ENCODE results near the gene HOXB4.

The HOXB4 gene

GRCh38 chr17:48558057-48558830 is 19.9 kb downstream of the HOXB4 start:
- no peak for DNase-seq

GRCh38 chr17:48556576-48557401 is 21.4 kb downstream of the HOXB4 start:
- no peak for DNase-seq

DNA sequence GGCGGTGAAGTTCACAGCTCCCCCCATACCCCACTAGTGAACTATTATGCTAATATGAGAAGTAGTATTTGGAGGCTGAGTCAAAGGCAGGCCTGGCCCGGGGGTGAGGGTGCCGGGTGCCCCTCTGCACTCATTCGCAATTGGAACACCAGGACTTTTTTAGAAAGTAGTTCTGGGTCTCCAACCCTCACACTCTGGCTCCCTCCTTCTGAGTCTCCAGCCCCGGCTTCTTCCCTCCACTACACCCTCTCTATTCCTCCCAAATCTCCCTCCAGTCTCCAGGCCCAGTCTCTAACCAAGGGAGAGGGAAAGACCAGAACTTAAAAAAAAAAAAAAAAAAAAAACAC is 21.9 kb downstream of the HOXB4 start:
- no peak for DNase-seq

DNA sequence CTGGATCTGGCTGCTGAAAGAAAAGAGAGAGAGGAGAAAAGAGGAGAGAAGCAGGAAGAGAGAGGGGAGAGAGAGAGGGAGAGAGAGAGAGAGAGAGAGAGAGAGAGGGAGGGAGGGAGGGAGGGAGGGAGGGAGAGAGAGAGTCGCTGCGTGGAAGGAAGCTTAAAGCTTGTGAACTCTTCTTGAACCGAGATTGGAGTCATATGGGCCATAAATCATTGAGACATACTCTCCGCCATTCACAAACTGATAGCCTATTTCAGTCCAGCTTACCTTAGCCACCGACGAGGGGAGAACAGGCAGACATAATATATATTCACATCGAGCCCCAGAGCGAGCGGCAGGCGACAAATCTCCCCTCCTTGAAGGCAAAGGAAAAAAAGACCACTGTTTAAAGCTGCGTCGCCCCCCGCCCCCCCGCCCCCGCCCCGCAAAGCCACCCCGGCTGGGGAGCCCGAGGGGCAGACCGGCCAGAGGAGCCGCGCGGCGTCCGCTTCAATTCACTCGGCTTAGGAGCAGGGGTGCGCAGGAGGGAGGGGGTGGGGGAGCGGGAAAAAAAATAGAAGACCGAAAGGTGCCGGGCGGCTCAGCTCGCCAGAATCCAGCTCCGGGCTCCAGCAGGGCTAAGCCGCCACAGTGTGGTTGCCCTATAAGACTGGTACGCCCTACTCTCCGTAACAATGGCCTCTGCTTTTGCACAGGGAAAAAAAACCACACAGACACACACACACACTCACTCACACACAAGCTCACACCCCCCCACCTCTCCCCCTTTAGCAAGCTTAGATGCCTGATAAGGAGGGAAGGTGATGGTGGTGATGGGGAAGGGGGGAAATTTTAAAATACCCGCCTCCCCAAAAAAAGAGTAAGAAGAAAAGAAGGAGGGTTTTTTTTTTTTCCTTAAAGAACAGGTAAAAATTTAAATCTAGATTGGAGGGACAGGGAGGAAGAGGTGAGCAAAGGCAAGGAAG is 22.6 kb downstream of the HOXB4 start:
- DNase-seq: no peak

DNA sequence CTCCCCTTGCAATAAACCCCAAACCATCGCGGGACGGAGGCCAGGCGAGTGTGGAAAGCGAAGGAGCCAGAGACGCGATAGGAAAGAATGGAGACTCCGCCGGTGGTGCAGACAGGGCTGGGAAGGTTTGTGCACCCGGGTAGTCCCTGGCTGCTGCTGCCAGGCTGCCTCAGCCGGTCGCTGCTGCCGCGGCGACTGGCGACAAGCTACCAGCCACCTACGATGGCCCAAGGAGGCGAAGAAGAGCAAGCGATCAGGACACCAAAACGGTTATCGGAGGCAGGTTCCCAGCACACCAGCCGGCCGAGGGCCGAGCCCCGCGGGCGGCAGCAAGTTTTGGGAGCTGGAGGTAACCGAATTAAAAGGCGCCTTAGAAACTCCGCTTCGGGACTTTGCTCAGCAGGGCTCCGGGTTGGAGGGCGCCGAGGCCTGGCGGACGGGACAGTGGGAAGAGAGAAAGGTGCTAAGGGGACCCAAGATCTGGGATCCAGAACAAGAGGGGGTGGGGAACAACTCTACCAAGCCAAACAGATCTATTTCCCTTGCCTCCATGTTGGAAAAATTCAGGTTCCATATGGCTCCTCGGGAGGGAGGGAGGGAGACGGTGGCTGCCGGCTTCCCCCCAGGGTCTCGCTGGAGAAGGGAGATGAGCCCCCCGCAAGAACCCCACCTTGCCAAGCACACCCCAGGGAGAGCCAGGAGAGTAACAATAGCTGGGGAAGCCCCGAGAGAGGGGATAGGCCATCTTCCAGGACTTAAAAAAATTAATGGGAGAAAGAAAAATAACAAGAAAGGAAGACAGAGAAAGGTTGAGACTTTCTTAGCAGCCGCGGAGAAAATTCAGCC is 23.5 kb downstream of the HOXB4 start:
- no peak for DNase-seq

DNA sequence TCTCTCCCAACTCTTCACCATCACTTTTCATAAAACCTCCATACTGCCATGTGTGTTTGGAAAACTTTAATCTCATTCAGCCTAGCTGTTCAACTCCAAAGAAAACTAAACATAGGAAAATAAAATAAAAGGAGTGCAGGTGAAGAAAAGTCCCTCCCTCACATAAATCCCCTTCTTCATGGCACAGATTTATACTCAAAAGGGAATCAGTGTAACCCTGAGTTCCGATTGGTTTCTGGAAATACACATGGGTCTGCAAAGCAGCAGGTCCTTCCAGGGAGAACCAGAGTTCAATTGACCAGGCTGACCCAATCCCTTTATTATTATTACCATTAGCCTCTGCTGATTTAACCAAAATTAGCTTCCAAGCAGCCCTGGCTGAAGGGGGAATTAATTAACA is 24.3 kb downstream of the HOXB4 start:
- no peak for DNase-seq

DNA sequence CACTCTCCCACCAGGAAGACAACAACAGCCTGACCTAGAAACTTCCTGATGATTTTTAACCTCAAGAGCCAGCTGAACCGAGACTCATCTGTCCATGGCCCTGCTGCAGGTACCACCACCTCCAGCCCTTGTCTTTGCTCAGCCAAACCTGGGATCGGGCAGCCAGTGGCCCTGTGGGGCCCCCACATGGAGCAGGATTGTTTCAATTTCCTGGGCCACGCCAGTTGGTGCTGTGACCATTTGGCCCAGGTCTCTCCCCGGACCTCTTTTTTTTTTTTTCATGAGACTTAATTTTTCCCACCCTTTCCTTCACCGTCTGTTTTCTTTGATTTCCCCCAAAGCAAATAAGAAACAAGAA is 25.0 kb downstream of the HOXB4 start:
- DNase-seq: no peak

GRCh38 chr17:48552466-48553189 is 25.5 kb downstream of the HOXB4 start:
- DNase-seq: no peak

- no peak for DNase-seq
Observed at GRCh38 chr17:48551596-48552465, 26.3 kb downstream of the HOXB4 start.

GRCh38 chr17:48551214-48551555 is 27.0 kb downstream of the HOXB4 start:
- DNase-seq: no peak

GRCh38 chr17:48550502-48551213 is 27.5 kb downstream of the HOXB4 start:
- no peak for DNase-seq

DNA sequence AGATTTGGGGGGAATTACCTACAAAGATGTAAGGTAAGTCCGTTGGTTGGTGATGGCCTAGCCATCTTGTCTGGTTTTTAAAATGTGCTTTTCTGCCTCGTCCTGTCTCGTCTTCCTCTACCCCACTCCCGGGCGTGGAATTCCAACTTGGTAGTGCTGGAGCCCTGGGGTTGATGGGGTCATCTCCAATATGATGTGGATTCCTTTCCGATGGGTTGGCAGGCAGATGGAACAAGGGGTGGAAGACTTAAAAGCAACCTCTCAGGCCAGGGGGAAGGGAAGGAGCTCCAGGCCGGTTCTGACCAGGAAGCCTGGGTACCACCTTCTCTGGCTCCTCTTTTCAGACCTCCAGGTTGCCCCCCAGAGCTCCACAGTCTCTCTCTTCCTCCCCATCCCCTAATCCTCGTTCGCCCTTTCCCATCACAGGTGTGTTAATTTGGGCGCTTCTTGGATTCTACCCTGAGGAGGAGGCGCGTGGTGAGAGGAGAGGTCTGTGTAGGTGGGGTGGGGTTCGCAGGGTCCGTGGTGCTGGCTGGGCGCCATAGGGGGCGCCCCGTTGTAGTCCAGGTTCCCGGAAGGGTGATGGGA is 28.1 kb downstream of the HOXB4 start:
- no peak for DNase-seq

DNA sequence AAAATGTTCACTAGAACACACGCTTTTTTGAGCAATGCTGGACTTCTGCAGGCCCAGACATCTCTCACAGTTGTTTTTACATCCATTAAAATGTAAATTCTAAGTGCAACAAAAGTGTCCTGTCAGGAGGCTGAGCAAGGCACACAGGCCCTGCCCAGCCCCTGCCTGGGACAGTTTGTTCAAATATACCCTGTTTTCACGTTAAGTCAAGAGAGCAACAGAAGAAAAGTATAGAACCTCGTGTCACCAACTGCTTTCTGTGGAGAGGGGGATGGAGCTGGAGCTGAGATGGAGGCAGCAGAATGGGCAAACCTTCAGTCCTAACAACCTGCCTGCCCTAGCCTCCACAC is 28.9 kb downstream of the HOXB4 start:
- DNase-seq: no peak

DNA sequence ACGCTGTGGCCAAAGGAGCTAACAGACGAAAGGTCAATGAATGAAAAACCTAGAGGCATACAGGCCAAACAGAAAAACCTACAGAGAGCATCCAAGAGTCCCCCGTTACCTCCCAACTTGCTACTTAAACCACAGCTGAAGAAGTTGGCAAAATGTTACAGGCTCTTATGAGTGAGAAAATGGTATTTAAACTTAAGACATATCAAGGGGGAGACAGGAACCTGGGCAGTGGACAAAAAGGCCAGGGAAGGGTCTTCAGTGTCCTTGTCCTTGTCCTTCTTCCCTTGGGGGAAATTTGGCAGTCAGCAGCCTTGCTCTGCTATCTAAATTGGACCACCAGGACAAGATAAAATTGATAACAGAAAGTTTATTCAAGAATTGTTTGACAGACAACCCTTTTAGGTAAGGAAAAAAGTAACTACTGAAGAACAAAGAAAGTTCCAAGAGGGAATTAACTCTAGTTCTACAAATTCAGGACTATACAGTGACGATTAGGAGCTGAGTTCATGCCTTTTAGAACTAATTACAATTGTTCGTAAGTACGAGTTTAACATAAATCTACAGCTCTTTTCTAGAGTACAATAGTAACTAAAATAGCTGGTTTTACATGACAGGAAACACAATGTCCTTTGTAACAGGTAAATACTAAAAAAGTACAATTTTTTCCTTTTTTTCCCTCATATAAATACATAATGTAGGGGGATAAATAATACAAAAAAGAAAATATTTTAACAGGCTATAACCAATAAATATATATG is 29.4 kb downstream of the HOXB4 start:
- DNase-seq: no peak

DNA sequence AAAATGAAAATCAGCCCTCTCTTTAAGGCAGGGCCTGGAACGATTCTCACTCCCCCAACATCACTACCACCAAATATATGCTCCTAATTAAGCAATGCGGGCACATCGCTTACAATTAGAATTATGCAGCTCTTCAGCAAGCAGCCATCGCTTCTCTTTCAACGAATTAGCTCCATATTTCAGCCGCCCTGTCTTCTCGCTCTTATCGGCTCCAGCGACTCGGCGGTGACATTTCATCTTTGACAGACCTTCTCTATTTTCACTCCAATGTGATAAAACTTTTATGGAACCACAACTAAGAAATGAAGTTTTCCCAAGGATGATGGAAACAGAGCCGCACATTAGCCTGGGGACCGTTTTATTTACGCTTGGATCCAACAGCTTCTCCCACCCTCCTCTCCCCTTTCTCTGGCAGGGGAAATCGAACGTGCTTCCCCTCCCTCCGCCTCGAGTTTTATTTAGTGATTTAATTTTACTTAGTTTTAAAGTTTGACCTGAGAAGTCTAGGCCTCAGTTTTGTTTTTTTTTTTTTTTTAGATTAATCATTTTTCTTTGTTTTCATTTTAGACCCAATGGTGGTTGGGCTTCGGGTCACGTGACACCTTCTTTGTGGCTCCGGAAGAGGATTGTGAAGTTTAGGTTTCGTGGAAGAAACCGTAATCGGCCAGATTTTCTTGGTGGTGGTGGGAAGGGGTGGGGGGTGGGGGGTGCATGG is 30.2 kb downstream of the HOXB4 start:
- peak; percentile 53 for DNase-seq

DNA sequence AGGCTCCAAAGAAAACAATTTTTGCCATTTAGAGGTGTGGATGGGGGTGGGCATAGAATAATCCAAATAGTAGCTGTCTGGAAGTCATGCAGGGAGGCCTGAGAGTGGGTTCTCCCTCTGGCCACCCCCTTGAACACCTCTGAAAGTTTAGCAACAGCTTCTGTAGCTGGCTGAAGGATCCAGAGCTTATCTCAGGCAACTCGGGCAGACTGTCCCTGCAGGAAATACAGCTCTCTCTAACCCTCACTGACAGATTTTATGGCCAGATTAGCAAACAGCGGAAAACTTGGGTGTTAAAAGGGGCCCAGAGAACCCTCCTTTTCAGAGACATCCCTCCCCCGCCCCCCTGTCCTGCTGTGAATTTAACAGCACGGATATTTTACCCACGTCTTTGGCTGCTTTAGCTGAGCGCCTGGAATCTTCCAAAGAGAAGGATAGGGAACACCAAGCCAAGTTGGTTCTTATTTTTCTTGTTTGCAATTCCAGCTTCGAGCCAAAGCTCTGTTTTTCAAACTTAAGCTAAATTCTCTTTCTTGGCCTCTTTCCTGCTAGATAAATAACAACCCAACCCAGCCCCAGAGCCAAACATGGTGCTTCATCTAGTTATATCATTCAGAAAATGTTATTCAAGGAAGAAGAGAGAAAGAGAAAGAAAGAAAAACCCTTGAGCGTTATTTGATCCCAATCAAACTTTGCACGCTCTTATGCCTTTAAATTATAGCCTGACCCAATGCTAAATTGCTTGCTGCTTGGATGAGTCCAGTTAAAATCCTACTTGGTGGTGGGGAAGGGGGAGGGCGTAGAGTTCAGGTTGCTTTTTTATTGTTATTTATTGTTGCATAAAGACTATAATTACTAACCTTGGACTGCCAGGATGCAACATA is 31.0 kb downstream of the HOXB4 start:
- DNase-seq: no peak
